ENCODE data around the gene DCUN1D1. TPM values are rescaled to one million over a fixed set of nuclear protein-coding genes. Genes with fewer than 3 reads are reported as not detected.

The DCUN1D1 gene
- total RNA-seq, 3 donors from 2014 or later = 43.1 to 49.8 (median 45.8) TPM

DNA sequence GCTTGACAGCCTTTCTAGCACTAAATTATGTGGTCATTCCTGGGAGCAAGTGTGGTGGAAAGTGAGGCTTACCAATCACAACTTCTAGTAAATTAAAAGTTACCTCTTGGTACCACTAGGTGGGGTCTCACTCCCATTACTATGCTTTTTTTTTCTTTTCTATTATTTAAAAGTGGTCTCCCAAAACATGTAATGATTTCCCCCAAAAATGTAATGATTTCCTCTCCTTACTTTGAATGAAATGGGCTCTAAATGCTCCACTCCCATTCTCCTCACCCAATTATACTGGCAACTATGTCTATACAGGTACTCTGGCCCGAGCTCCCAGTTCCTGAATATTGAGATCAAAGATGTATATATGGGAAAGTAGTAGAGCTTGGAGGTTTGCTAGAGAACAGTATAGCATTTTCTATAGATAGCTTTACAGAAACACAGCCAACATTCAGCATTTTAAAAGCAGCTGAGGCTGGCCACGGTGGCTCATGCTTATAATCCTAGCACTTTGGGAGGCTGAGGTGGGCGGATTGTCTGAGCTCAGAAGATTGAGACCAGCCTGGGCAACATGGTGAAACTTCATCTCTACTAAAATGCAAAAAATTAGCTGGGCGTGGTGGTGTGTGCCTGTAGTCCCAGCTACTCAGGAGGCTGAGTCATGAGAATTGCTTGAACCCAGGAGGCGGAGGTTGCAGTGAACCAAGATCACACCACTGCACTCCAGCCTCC lies 70.9 kb downstream of the DCUN1D1 start:
- H3K4me3 Mint-ChIP-seq = no peak overlapping the region
- peaks cover 45% of the 10 kb centered on the region for H3K4me1 Mint-ChIP-seq (ENCODE audit: low read depth)
- H3K36me3 Mint-ChIP-seq (ENCODE audit: insufficient read depth) = peaks cover 8% of the 10 kb centered on the region
- no peaks in the 10 kb centered on the region for H3K27me3 Mint-ChIP-seq (ENCODE audit: low read depth)
- H3K9me3 Mint-ChIP-seq = no peaks in the 10 kb centered on the region
- ATAC-seq = no peak
- no peak for DNase-seq

DNA sequence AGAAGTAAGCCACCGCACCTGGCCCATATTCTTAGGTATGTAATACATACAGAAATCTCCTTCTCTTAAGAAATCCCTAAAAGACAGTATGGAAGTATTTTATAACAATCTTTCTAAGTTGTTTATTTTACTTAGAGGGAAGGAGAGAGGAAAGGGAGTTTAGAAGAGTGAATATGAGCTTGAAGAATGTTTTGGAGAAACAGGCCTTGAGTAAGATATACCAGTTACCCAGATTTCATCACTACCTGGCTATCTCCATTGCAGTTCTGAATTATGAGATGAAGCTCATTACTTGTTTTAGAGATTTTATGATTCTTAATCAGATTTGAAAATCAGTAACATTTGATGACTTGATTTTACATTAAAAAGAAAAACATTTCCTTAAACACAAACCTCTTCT lies 71.9 kb downstream of the DCUN1D1 start:
- Mint-ChIP-seq H3K27me3 (ENCODE audit: low read depth) (no peaks in the 10 kb centered on the region), H3K36me3 (ENCODE audit: insufficient read depth) (peaks cover 12% of the 10 kb centered on the region), H3K4me1 (ENCODE audit: low read depth) (peaks cover 37% of the 10 kb centered on the region), H3K4me3 (no peak overlapping the region), H3K9me3 (no peaks in the 10 kb centered on the region)
- DNase-seq (no peak), ATAC-seq (no peak)

DNA sequence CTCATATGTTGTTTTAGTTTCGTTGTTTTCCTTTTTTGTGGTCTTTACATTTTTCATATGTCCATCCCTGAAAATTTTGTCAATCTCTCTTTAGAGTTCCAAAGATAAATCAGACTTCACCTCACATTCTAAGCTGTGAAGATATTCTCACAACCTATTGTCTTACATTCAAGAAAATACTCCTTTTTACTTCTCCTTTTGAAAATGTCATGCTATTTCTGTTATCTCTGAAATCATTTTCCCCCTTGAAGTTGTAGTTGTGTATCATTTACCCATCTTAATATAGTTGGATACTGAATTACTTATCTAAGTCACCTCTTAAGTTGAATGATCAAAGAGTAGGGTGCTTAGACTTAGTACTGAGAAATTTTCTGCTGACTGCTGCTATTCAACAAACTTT lies 74.3 kb downstream of the DCUN1D1 start:
- ATAC-seq = no peak
- Mint-ChIP-seq H3K9me3 (no peaks in the 10 kb centered on the region), H3K36me3 (ENCODE audit: insufficient read depth) (peaks cover 24% of the 10 kb centered on the region), H3K4me1 (ENCODE audit: low read depth) (peaks cover 14% of the 10 kb centered on the region), H3K27me3 (ENCODE audit: low read depth) (no peaks in the 10 kb centered on the region), H3K4me3 (no peak overlapping the region)
- no peak for DNase-seq

DNA sequence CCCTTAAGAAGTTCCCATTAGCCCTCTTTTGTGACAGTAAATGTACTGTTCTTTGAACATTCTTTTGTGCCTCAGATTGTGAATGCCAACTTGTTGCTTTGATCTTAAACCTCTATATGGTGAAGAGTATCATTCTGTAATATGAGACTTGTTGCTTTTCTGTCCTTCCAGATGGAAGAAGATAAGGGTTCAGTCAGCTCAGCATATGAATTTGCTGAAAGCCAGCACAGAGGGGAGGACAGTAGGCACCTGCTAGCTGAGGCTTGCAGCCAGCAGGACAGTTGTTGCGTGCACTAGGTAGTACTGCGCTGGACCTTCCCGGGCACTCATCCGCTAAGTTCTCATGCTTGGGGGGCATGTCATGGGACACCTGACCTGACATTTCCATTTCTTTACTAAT lies 74.7 kb downstream of the DCUN1D1 start:
- Mint-ChIP-seq H3K4me3 (no peak overlapping the region), H3K9me3 (no peaks in the 10 kb centered on the region), H3K27me3 (ENCODE audit: low read depth) (no peaks in the 10 kb centered on the region), H3K4me1 (ENCODE audit: low read depth) (peaks cover 11% of the 10 kb centered on the region), H3K36me3 (ENCODE audit: insufficient read depth) (peaks cover 24% of the 10 kb centered on the region)
- DNase-seq (no peak), ATAC-seq (no peak)

DNA sequence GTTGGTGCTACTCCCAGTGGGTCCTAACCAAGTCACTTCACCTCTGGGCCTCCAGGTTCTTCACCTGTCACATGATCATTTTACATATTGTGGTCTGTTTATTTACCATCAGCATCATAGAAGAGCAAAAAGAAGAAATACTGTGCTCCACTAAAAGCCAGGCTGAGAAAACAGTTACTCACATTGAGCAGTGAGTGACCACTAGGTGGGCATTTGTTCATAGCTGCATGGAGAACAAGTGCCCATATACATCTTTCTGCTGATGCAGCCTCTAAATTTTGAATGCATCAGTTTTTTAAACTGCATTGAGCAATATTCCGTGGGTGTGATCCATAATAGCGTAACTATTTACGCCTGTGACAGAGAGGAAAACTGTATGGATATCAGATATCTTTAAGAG lies 76.2 kb downstream of the DCUN1D1 start:
- H3K9me3 Mint-ChIP-seq = no peaks in the 10 kb centered on the region
- H3K27me3 Mint-ChIP-seq (ENCODE audit: low read depth) = no peaks in the 10 kb centered on the region
- peaks cover 2% of the 10 kb centered on the region for H3K4me1 Mint-ChIP-seq (ENCODE audit: low read depth)
- peaks cover 30% of the 10 kb centered on the region for H3K36me3 Mint-ChIP-seq (ENCODE audit: insufficient read depth)
- ATAC-seq (no peak), DNase-seq (no peak)
- no peak overlapping the region for H3K4me3 Mint-ChIP-seq

DNA sequence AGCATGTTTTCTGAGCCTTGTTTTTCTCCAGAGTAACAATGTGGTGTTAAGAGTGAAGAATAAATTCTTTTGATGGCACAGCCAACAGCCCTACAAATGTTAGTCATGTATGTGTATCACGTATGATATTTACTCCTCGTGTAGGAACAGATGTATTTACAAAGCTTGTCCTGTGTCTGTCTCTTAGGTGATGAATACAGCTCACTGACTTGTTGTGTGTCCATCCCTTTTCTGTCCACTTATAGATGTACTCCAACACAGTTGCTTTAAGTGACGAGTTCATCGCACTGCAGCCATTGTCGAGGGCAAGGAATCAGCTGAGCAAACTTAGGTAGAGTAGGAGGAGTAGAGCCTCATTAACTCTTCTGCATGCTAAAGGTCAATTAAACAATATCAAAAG lies 78.1 kb downstream of the DCUN1D1 start:
- H3K9me3 Mint-ChIP-seq = no peaks in the 10 kb centered on the region
- H3K27me3 Mint-ChIP-seq (ENCODE audit: low read depth) = no peaks in the 10 kb centered on the region
- H3K4me1 Mint-ChIP-seq (ENCODE audit: low read depth) = peaks cover 1% of the 10 kb centered on the region
- no peak for ATAC-seq
- H3K36me3 Mint-ChIP-seq (ENCODE audit: insufficient read depth) = peaks cover 32% of the 10 kb centered on the region
- H3K4me3 Mint-ChIP-seq = no peak overlapping the region
- DNase-seq = no peak

DNA sequence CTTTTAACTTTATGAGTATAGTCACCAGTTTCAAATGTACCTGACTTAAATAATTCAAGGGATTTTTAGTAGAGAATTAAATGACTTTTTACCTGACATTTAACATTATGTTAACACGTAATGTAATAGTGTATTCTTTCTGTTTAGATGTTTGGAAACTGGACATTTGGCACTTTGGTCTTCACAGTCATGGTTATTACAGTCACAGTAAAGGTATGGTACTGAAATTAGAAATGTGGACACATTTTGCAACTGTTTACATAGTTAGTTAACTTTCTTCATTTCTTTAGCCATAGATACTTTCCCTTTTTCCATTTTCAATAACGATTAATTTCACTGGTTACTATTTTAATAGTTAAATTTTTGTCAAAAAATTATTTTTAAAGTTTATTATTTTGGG lies 83.8 kb downstream of the DCUN1D1 start:
- Mint-ChIP-seq H3K27me3 (ENCODE audit: low read depth) (no peaks in the 10 kb centered on the region), H3K4me1 (ENCODE audit: low read depth) (no peaks in the 10 kb centered on the region), H3K9me3 (no peaks in the 10 kb centered on the region), H3K4me3 (no peak overlapping the region), H3K36me3 (ENCODE audit: insufficient read depth) (peaks cover 27% of the 10 kb centered on the region)
- ATAC-seq (no peak), DNase-seq (no peak)

DNA sequence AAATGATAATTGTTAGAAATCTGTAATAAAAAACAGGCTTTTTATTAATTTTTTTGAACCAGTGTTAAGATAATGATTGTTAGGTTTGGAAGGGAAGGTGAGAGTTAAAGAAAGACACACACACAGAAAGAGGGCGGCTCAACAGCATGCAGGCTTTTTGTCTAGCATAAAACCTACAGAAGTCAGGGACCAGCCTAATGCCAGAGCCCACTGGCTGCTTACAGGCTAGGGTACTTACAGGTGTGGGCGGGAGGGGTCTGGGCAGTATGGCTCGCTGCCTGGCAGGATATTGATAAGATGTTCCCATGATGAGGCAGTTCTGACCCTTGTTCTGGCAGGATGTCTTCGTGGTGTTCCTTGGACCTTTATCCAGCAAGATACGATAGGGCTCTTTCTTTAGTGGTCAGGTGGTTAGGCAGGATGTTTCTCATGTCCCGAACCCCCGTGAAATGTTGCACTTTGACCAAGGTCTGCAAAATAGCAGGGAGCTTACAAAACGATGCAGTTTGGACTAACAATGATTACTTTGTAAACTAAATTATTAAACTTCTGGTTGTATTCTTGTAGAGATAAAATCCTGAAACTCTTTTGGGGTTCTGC lies 84.7 kb downstream of the DCUN1D1 start:
- no peak for ATAC-seq

DNA sequence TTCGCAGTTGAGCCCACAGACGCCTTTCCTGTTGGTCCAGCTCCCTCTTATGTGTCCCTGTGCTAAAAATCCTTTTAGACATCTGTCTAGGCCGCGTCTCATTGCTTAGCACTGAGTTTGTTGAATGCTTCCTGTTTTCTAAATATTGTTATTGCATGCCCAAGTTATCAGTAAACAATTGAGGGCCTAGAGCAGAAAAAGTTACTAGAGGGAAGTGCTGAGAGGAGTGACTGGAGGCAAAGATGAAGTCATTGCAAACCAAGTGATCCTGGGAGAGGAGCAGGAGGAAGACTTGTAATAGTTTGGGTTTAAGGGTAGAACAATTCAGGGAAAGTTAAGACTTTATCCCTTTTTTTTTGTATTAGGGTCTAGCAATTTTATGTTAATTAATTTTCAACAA lies 88.1 kb downstream of the DCUN1D1 start:
- ATAC-seq (no peak), DNase-seq (no peak)
- no peak overlapping the region for H3K4me3 Mint-ChIP-seq
- H3K36me3 Mint-ChIP-seq (ENCODE audit: insufficient read depth) = peaks cover 32% of the 10 kb centered on the region
- no peaks in the 10 kb centered on the region for H3K9me3 Mint-ChIP-seq
- H3K4me1 Mint-ChIP-seq (ENCODE audit: low read depth) = no peaks in the 10 kb centered on the region
- H3K27me3 Mint-ChIP-seq (ENCODE audit: low read depth) = no peaks in the 10 kb centered on the region

More for the DNA sequence above, 84.7 kb downstream of the DCUN1D1 start:
- DNase-seq = no peak
- peaks cover 31% of the 10 kb centered on the region for H3K36me3 Mint-ChIP-seq (ENCODE audit: insufficient read depth)
- no peak overlapping the region for H3K4me3 Mint-ChIP-seq
- no peaks in the 10 kb centered on the region for H3K27me3 Mint-ChIP-seq (ENCODE audit: low read depth)
- H3K4me1 Mint-ChIP-seq (ENCODE audit: low read depth) = no peaks in the 10 kb centered on the region
- H3K9me3 Mint-ChIP-seq = no peaks in the 10 kb centered on the region

DNA sequence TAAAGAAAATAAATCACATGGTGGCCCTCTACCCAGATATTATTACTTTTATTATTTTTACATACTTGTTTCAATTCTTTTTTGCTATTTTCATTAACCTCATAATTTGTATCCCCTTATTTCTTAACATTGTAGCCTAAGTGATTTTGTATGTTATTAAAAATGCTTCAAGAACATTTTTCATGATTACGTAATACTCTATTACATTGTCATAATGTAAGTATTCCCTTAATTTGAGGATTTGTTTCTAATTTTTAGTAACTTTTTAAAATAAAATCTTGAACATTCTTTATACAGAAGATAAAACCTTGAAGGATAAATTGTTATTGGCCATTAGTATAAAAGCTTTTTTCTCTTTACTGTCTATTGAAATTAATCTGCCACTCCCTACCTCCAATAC lies 89.0 kb downstream of the DCUN1D1 start:
- DNase-seq = no peak
- H3K9me3 Mint-ChIP-seq = no peaks in the 10 kb centered on the region
- H3K4me3 Mint-ChIP-seq = no peak overlapping the region
- ATAC-seq = no peak
- no peaks in the 10 kb centered on the region for H3K4me1 Mint-ChIP-seq (ENCODE audit: low read depth)
- peaks cover 35% of the 10 kb centered on the region for H3K36me3 Mint-ChIP-seq (ENCODE audit: insufficient read depth)
- H3K27me3 Mint-ChIP-seq (ENCODE audit: low read depth) = no peaks in the 10 kb centered on the region

DNA sequence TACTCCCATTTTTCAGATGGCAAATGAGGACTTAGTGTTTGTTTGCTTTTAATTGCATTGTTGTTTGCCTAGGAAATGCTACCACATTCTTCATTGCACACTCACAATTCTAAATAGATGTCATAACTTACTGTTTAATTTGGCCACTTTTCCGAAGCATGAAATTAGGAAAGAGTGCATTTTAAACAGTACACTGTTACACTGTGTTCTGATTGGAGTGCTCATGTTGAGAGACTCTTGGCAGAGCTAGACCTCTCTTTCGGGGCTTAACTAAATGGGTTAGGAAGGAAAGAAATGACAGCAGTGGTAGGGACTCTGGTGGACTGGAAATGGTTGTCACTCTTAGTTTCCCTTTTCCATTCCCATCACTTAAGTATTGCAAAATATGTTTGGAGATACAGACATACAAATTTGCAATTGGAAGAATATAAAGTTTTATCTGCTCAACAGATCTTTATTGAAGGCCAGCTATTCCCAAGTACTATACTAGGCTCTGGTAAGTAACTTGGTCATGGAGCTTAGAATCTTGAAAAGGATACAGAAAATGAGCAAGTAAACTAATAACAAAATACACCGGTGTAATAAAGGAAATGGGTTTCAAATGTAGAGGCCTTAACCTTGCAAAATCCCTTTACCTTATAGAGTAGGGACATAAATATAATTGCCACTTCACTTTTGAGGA lies 90.2 kb downstream of the DCUN1D1 start:
- no peak for DNase-seq

More for the DNA sequence above, 90.2 kb downstream of the DCUN1D1 start:
- H3K9me3 Mint-ChIP-seq = no peaks in the 10 kb centered on the region
- H3K4me3 Mint-ChIP-seq = no peak overlapping the region
- H3K27me3 Mint-ChIP-seq (ENCODE audit: low read depth) = no peaks in the 10 kb centered on the region
- peaks cover 30% of the 10 kb centered on the region for H3K36me3 Mint-ChIP-seq (ENCODE audit: insufficient read depth)
- no peaks in the 10 kb centered on the region for H3K4me1 Mint-ChIP-seq (ENCODE audit: low read depth)
- no peak for ATAC-seq

Other genes with a start within 250 kb of the DCUN1D1 start
- gene ATP11B, start 187.0 kb downstream of the DCUN1D1 start, total RNA-seq = 10 to 100 TPM; 43.5 to 57.1 (median 50.0) TPM
- 10 to 100 TPM; 14.0 to 18.0 (median 16.9) TPM for gene MCCC1, start 119.0 kb upstream of the DCUN1D1 start, total RNA-seq
- 1 to 10 TPM; 5.7 to 6.9 (median 6.7) TPM for gene LAMP3, start 182.2 kb upstream of the DCUN1D1 start, total RNA-seq

Data from activated T-cell treated with anti-CD3 and anti-CD28 coated beads, Interleukin-2, amount 50 U/mL, for 4 hours (primary cell).